ENCODE data around the gene SLC13A5. TPM values are rescaled to one million over a fixed set of nuclear protein-coding genes. Genes with fewer than 3 reads are reported as not detected.

Gene SLC13A5
- total RNA-seq, 2 experiments from 2014 or later, result not detected

GRCh38 chr17:6677158-6677831 is 35.9 kb downstream of the SLC13A5 start:
- no peaks in the 10 kb centered on the region for H3K9me3 ChIP-seq (ENCODE audit: control insufficient read depth in 1 of 2, insufficient read depth in 1 of 2, low read length in 2 of 2)
- H3K4me1 ChIP-seq (ENCODE audit: insufficient read depth, low read length), result peaks cover 9% of the 10 kb centered on the region
- H3K27me3 ChIP-seq (ENCODE audit: control insufficient read depth in 1 of 2, insufficient read depth in 2 of 2, low read length in 2 of 2), result peaks cover 10 to 32% of the 10 kb centered on the region in 2 experiments
- ATAC-seq (ENCODE audit: poor library complexity), result no peak
- intact Hi-C loops (cut with DNase I, micrococcal nuclease), result no loop called here
- no peaks in the 10 kb centered on the region for H3K36me3 ChIP-seq (ENCODE audit: insufficient read depth, low read length)
- Mint-ChIP-seq H3K4me3 (no peak overlapping the region), H3K27me3 (peaks cover 28% of the 10 kb centered on the region), H3K27ac (no peak overlapping the region), H3K4me1 (ENCODE audit: low read depth) (peaks cover 10% of the 10 kb centered on the region), H3K9me3 (no peaks in the 10 kb centered on the region), H3K36me3 (ENCODE audit: low read depth) (no peaks in the 10 kb centered on the region)
- CTCF ChIA-PET, result no interaction called here
- DNase-seq, result no peak
- H3K27ac ChIP-seq (ENCODE audit: low read depth in 1 of 2, low read length in 2 of 2), result no peak overlapping the region
- POLR2A ChIA-PET, result no interaction called here
- no peak overlapping the region for H3K4me3 ChIP-seq (ENCODE audit: low read length)
- no peak for TF ChIP-seq CTCF (IDR thresholded peaks at IDR 0.05)

- Mint-ChIP-seq H3K4me1 (ENCODE audit: low read depth) (peaks cover 10% of the 10 kb centered on the region), H3K9me3 (no peaks in the 10 kb centered on the region), H3K4me3 (no peak overlapping the region), H3K27me3 (peaks cover 23% of the 10 kb centered on the region), H3K36me3 (ENCODE audit: low read depth) (no peaks in the 10 kb centered on the region), H3K27ac (no peak overlapping the region)
- DNase-seq, result no peak
- CTCF ChIA-PET, result no interaction called here
- POLR2A ChIA-PET, result no interaction called here
- TF ChIP-seq CTCF (IDR thresholded peaks at IDR 0.05), result no peak
- Histone ChIP-seq H3K27ac (ENCODE audit: low read depth in 1 of 2, low read length in 2 of 2) (no peak overlapping the region), H3K9me3 (ENCODE audit: control insufficient read depth in 1 of 2, insufficient read depth in 1 of 2, low read length in 2 of 2) (no peaks in the 10 kb centered on the region), H3K4me1 (ENCODE audit: insufficient read depth, low read length) (peaks cover 9% of the 10 kb centered on the region), H3K36me3 (ENCODE audit: insufficient read depth, low read length) (no peaks in the 10 kb centered on the region), H3K4me3 (ENCODE audit: low read length) (no peak overlapping the region), H3K27me3 (ENCODE audit: control insufficient read depth in 1 of 2, insufficient read depth in 2 of 2, low read length in 2 of 2) (peaks cover 10 to 32% of the 10 kb centered on the region in 2 experiments)
- ATAC-seq (ENCODE audit: poor library complexity), result no peak
- intact Hi-C loops (cut with DNase I, micrococcal nuclease), result no loop called here
These were observed 36.4 kb downstream of the SLC13A5 start for GRCh38 chr17:6676802-6677157.

GRCh38 chr17:6675201-6675825 is 37.9 kb downstream of the SLC13A5 start:
- Histone ChIP-seq H3K4me3 (ENCODE audit: low read length) (no peak overlapping the region), H3K36me3 (ENCODE audit: insufficient read depth, low read length) (no peaks in the 10 kb centered on the region), H3K9me3 (ENCODE audit: control insufficient read depth in 1 of 2, insufficient read depth in 1 of 2, low read length in 2 of 2) (no peaks in the 10 kb centered on the region), H3K27ac (ENCODE audit: low read depth in 1 of 2, low read length in 2 of 2) (no peak overlapping the region), H3K4me1 (ENCODE audit: insufficient read depth, low read length) (peaks cover 9% of the 10 kb centered on the region), H3K27me3 (ENCODE audit: control insufficient read depth in 1 of 2, insufficient read depth in 2 of 2, low read length in 2 of 2) (peaks cover 8 to 27% of the 10 kb centered on the region in 2 experiments)
- DNase-seq, result no peak
- ATAC-seq (ENCODE audit: poor library complexity), result no peak
- CTCF ChIA-PET, result no interaction called here
- TF ChIP-seq CTCF (IDR thresholded peaks at IDR 0.05), result no peak
- Mint-ChIP-seq H3K36me3 (ENCODE audit: low read depth) (no peaks in the 10 kb centered on the region), H3K27me3 (peaks cover 14% of the 10 kb centered on the region), H3K4me3 (no peak overlapping the region), H3K4me1 (ENCODE audit: low read depth) (peaks cover 10% of the 10 kb centered on the region), H3K9me3 (no peaks in the 10 kb centered on the region), H3K27ac (no peak overlapping the region)
- POLR2A ChIA-PET, result no interaction called here
- intact Hi-C loops (cut with DNase I, micrococcal nuclease), result no loop called here
